Right lung (tissue), 5 donors: ENCODE data around the gene CKS1B. TPM values are rescaled to one million over a fixed set of nuclear protein-coding genes. Genes with fewer than 3 reads are reported as not detected.
A peak's percentile ranks its signal among the peaks of the same experiment; 100 is the strongest.

Experiments
- DNase-seq, 2 donors: peaks; one replicate each; pipeline ENCODE4 v3.0.0-alpha.2; 2013
- polyA plus RNA-seq, 5 donors: library from polyadenylated mRNA; unstranded; fragments of 120-200 nt; gene quantifications; one replicate each; pipeline versions ENCODE4 v1.2.1 to v1.2.3, GENCODE V29; 2013; ENCODE audit warnings: inconsistent platforms in 1 of 5, low replicate concordance in 1 of 5; ENCODE audit not compliant: insufficient read length in 5 of 5, insufficient read depth in 1 of 5

The CKS1B gene
- polyA plus RNA-seq, 5 donors, result 85.1 to 149 (median 115) TPM

GRCh38 chr1:155000726-155001424, 26.4 kb downstream of the CKS1B start:
- peak; percentile 90 to 96 for DNase-seq

- DNase-seq, result no peak
These were observed 26.9 kb downstream of the CKS1B start for GRCh38 chr1:155001425-155001674.

GRCh38 chr1:155001675-155002463, 27.4 kb downstream of the CKS1B start:
- DNase-seq, result peak; percentile 99

GRCh38 chr1:155002464-155003226, 28.2 kb downstream of the CKS1B start, which contains the start of gene ZBTB7B:
Gene ZBTB7B, plus strand, starts transcription at chr1:155002802. Its CDS starts 11,859 bp downstream, at chr1:155014661.
- DNase-seq, result peak in 1 of 2 donors; percentile 42

GRCh38 chr1:155003227-155003765, 28.8 kb downstream of the CKS1B start:
- DNase-seq, result peak in 1 of 2 donors; percentile 32

GRCh38 chr1:155003766-155004351, 29.4 kb downstream of the CKS1B start:
- peak in 1 of 2 donors; percentile 37 for DNase-seq

GRCh38 chr1:155004352-155005075, 30.0 kb downstream of the CKS1B start:
- no peak for DNase-seq

- DNase-seq, result peak in 1 of 2 donors; percentile 31
These were observed 30.9 kb downstream of the CKS1B start for GRCh38 chr1:155005076-155006011.

GRCh38 chr1:155006601-155007101, 32.2 kb downstream of the CKS1B start:
- DNase-seq, result no peak

GRCh38 chr1:155007251-155007828, 32.9 kb downstream of the CKS1B start:
- no peak for DNase-seq

- DNase-seq, result no peak
These were observed 33.8 kb downstream of the CKS1B start for GRCh38 chr1:155008015-155008941.

- no peak for DNase-seq
These were observed 34.8 kb downstream of the CKS1B start for GRCh38 chr1:155009221-155009711.

- no peak for DNase-seq
These were observed 35.3 kb downstream of the CKS1B start for GRCh38 chr1:155009742-155010141.

- no peak for DNase-seq
These were observed 35.9 kb downstream of the CKS1B start for GRCh38 chr1:155010211-155010918.

GRCh38 chr1:155011004-155011416, 36.5 kb downstream of the CKS1B start:
- DNase-seq, result no peak

- DNase-seq, result no peak
These were observed 37.0 kb downstream of the CKS1B start for GRCh38 chr1:155011437-155012025.

GRCh38 chr1:155012026-155012546, 37.6 kb downstream of the CKS1B start:
- peak; percentile 53 to 73 for DNase-seq
